BJ (cell line): ENCODE results near the gene MGMT. TPM values are rescaled to one million over a fixed set of nuclear protein-coding genes. Genes with fewer than 3 reads are reported as not detected.

Experiments
- CTCF ChIA-PET: fragments of 350-600 bp; formaldehyde crosslinking; extraction: SDS; loops from one replicate; lab custom pipeline; 2021; ENCODE audit warnings: antibody characterized with exemption, inconsistent platforms; lab: Yijun Ruan, JAX
- POLR2A ChIA-PET: fragments of 300-600 bp; sonication (Branson Sonifier 250); formaldehyde crosslinking; extraction: SDS; loops from one replicate; lab custom pipeline; 2021; ENCODE audit warnings: antibody characterized with exemption; lab: Charles Lee
- DNase-seq: peaks from one replicate; pipeline ENCODE4 v3.0.0-alpha.2; 2011; ENCODE audit warnings: low read depth
- H3K27me3 ChIP-seq: 2 replicates; pipeline ENCODE4 v1.6.0; 2011; ENCODE audit warnings: low read length; ENCODE audit not compliant: control insufficient read depth, insufficient read depth
- H3K36me3 ChIP-seq: 2 replicates; pipeline ENCODE4 v1.5.1; 2011; ENCODE audit warnings: low read length; ENCODE audit not compliant: control insufficient read depth, insufficient read depth
- H3K4me3 ChIP-seq: 2 replicates; pipeline ENCODE4 v1.5.1; 2011; ENCODE audit warnings: low read depth, mild to moderate bottlenecking, control low read depth, low read length
- CTCF ChIP-seq: IDR thresholded peaks from 2 replicates; pipeline ENCODE4 v1.5.1; 2011; ENCODE audit warnings: low read depth, mild to moderate bottlenecking, control low read depth, inconsistent platforms, low read length, moderate library complexity; ENCODE audit not compliant: insufficient read depth
- polyA plus RNA-seq: library from polyadenylated mRNA; depleted of rRNA; stranded (reverse); fragments of >200 nt; gene quantifications from 2 replicates; pipeline ENCODE4 v1.2.3, GENCODE V29; 2011

The MGMT gene
- polyA plus RNA-seq, 1 experiment, result 21.0 TPM

GRCh38 chr10:129816656-129817045, 349.6 kb downstream of the MGMT start:
- no peaks in the 10 kb centered on the region for H3K27me3 ChIP-seq
- no peak overlapping the region for H3K4me3 ChIP-seq
- DNase-seq, result no peak
- ChIA-PET CTCF (no interaction called here), POLR2A (no interaction called here)
- no peaks in the 10 kb centered on the region for H3K36me3 ChIP-seq
- no peak for TF ChIP-seq CTCF
